Dermis blood vessel endothelial cell (primary cell): ENCODE results near the gene PRKACA. TPM values are rescaled to one million over a fixed set of nuclear protein-coding genes. Genes with fewer than 3 reads are reported as not detected.

Experiments
- DNase-seq: peaks from one replicate; pipeline ENCODE4 v3.0.0; 2010
- total RNA-seq: library from RNA; depleted of rRNA; stranded (reverse); fragments of >200 nt; gene quantifications from 2 replicates; pipeline ENCODE4 v1.2.3, GENCODE V29; 2014

PRKACA gene
- total RNA-seq, 1 donor from 2014 or later = 42.7 TPM

GRCh38 chr19:14091813-14092462 lies 25.6 kb downstream of the PRKACA start:
- no peak for DNase-seq

- peak; percentile 64 for DNase-seq
Observed at GRCh38 chr19:14091081-14091812, 26.3 kb downstream of the PRKACA start.

DNA sequence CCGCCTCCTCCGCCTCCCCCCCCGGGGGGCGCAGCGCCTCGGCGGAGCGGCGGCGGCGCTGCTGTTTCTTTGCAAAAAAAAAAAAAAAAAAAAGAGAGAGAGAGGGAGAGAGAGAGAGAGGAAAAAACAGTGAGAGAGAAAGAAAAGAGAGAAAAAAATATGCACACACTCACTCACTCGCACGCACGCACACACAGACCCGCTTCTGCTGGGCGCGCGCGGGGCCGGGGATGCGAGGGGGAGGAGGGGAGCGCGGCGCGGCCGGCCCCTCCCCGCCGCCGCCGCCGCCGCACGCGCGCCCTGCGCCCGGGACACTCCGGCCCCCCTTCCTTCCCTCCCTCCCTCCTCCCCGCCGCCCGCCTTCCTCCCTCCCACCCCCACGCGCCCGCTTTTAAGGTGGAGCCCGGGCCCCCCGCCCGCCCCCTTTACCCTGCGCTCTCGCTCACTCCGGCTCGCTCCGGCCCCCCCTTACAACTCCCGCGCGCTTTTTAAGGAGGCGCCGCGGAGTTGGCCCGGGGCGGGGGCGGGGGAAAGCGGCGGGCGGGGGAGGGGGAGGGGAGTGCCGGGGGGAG lies 27.0 kb downstream of the PRKACA start, which contains the start of gene SAMD1:
Gene SAMD1 (minus strand): TSS at position 243 of the 572 bp plus-strand sequence.
- peak; percentile 86 for DNase-seq

GRCh38 chr19:14089662-14090508 lies 27.7 kb downstream of the PRKACA start:
- peak; percentile 77 for DNase-seq

DNA sequence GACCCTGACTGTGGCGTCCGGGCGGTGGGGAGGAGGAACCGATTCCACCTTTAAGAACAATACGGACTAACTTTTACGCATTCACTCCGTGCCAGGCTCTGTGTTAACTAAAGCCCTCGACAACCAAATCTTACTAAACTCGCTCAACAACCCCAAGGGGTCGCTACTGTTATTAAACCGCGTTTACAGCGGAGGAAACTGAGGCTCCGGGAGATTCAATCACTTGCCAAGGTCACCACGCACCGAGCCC lies 28.2 kb downstream of the PRKACA start:
- peak; percentile 58 for DNase-seq

GRCh38 chr19:14088634-14089411 lies 28.7 kb downstream of the PRKACA start:
- no peak for DNase-seq

DNA sequence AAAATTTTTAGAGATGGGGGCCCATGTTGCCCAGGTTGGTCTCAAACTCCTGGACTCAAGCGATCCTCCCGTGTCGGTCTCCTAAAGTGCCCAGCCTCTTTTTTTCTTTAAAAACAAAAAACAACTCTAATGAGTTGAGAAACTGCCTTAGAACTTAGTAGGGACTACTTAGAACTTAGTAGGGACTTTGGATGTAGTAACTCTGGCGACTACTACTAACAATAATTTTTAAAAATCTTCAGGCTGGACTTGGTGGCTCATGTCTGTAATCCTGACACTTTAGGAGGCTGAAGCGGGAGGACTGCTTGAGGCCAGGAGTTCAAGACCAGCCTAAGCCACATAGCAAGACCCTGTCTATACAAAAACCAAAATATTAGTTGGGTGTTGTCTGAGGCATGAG lies 31.5 kb downstream of the PRKACA start:
- no peak for DNase-seq

DNA sequence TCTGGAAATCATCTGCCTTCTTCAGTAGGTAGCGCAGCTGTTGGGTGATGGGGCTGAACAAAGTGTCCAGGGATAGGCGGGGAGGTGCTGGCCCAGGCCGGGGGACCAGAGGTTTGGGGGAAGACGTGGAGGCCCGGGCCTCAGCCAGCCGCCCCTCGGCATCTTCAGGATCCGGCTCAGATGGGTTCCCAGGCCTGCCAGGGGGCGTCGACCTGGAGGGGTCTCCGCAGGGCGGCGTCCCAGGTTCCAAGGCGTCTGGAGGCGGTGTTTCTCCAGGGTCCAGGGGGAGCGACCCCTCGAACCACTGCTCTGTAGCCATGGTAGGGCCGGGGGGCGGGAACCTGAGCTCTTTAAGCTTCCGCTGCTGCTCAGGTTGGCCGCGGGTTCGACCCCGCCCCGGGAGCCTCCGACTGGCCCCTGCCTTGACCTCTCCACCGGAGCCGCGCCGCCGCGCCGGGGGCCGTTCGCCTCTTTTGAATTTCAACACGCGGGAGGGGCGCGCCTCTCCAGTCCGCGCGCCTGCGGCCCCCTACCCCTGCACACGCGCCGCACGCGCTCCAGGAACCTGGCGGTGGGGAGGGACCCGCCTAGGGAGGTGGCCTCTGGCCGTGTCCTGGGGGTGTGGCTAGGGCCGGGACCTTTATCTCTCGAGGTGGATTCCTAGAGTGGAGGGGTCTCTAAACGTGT lies 32.1 kb downstream of the PRKACA start, which contains the start of gene C19orf67:
Gene C19orf67 (minus strand): TSS at position 475 of the 687 bp plus-strand sequence. CDS start 156 bp downstream, at position 319.
- no peak for DNase-seq

GRCh38 chr19:14082675-14082960 lies 34.9 kb downstream of the PRKACA start:
- DNase-seq = no peak

DNA sequence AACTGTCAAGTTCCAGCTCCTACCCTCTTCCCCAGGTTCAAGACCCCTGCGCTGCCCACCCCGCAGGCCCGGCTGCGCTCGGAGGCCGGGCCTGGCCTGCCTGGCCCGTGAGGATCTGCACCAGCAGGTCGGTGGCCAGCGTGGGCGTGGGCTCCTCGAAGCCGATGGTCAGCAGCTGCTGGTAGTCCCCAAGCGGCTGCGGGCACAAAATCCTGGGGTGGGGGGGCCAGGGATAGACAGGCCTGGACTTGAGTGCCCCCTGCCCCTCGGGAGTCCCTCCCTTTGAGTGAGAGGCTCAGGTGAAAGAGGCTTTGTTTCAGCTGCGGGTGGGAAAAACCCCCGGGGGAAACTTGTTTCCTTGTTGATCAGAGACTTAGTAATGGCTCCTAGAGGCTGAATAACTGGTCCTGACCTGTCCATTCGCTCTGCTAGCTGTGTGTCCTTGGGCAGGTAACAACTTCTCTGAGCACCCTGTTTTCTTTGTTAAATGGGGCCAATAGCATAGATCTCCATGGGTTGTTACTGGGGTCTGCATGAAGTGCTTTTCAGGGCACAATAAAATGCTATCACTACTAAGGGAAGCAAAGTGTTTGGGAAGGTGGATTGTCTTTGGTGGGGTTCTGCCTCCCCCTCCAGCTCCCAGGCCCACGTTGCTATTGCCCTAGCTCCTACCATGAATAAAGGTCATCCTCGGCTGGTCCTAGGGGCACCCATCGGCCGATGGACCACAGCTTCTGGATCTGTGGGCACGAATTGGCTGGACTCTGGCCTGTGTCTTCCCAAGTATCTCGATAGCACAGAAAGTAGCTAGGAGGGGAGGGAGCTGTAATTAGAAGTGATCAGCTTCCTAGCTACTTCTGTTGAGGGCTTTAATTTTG lies 35.5 kb downstream of the PRKACA start:
- DNase-seq = peak; percentile 57

- DNase-seq = peak; percentile 99
Observed at GRCh38 chr19:14080887-14081796, 36.4 kb downstream of the PRKACA start.

DNA sequence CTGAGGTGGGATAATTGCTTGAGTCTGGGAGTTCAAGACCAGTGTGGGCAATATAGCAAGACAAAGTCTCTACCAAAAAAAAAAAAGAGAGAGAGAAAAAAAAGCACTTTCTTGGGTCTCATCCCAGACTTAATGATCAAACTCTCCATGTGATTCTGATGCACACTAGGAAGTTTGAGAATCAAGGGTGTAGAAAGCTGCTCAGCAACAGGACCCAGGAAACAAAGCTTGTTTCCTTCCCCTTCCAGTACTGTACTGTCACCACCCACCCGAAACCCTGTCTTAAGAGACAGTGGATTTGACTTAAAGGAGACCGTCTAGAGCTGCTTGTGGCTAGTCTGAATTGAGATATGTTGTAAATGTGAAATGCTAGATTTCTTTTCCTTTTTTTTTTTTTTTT lies 39.2 kb downstream of the PRKACA start:
- DNase-seq = no peak

- DNase-seq = no peak
Observed at GRCh38 chr19:14073925-14074838, 43.4 kb downstream of the PRKACA start.

DNA sequence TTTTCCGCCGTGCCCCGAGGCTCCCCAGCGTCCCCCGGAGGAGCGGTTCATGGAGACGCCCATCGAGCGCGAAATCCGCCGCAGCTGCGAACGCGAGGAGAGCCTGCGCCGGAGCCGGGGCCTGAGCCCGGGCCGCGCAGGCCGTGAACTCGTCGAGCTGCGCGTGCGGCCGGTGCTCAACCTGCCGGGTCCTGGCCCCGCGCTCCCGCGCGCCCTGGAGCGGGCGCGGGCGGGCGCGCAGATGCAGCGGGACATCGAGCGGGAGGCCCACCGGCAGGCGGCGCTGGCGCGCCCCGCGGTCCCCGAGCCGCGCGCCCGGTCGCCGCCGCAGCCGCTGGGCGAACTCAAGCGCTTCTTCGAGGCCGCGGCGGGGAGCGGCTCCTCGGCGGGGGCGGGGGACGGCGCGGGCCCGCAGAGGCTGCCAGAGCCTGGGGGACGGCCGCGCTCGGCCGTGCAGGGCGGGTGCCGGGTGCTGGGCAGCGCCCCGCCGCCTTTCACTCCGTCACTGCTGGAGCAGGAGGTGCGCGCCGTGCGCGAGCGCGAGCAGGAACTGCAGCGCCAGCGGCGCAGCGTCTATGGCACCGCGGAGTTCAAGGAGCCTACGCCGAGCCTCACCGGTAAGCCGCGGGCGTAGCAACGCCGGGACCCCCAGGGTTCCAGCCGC lies 44.2 kb downstream of the PRKACA start:
- peak; percentile 85 for DNase-seq

GRCh38 chr19:14072535-14073260 lies 44.9 kb downstream of the PRKACA start, which contains the start of gene MISP3:
Gene MISP3 (plus strand): TSS chr19:14072786. CDS start chr19:14073310, 524 bp downstream.
- DNase-seq = peak; percentile 60

DNA sequence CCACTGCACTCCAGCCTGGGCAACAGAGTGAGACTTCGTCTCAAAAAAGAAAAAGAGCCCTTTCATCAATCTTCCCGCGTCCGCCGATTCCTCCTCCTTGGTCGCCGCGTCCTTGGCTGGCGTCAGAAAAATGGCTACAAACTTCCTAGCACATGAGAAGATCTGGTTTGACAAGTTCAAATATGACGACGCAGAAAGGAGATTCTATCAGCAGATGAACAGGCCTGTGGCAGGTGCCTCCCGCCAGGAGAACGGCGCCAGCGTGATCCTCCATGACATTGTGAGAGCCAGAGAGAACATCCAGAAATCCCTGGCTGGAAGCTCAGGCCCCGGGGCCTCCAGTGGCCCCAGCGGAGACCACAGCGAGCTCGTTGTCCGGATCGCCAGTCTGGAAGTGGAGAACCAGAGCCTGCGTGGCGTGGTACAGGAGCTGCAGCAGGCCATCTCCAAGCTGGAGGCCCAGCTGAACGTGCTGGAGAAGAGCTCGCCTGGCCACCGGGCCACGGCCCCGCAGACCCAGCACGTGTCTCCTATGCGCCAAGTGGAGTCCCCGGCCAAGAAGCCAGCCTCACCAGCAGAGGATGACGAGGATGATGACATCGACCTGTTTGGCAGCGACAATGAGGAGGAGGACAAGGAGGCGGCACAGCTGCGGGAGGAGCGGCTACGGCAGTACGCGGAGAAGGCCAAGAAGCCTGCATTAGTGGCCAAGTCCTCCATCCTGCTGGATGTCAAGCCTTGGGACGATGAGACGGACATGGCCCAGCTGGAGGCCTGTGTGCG lies 47.1 kb downstream of the PRKACA start:
- no peak for DNase-seq
